T-cell (primary cell): ENCODE measurements around the gene TMEM72. TPM values are rescaled to one million over a fixed set of nuclear protein-coding genes. Genes with fewer than 3 reads are reported as not detected.

ENCODE experiments used
- ATAC-seq, 4 experiments: fragments of 200-7000 bp in 3 of 4; fragments of 150-1000 bp in 1 of 4; cut with Tn5 transposase; replicated peaks in 1 of 4; 1 replicate in 3 of 4; 2 replicates in 1 of 4; pipeline ENCODE4 v1.10.0; 2021; ENCODE audit warnings: moderate library complexity in 3 of 4, mild to moderate bottlenecking in 2 of 4, moderate number of reproducible peaks in 1 of 4
- CTCF ChIA-PET, 2 donors: fragments of 300-600 bp; sonication (Branson Sonifier 250); formaldehyde crosslinking; loops; one replicate each; lab custom pipeline; 2022; ENCODE audit warnings: antibody characterized with exemption in 2 of 2; lab: Charles Lee
- POLR2A ChIA-PET, 2 donors: fragments of 300-600 bp; sonication (Branson Sonifier 250); formaldehyde crosslinking; loops; one replicate each; lab custom pipeline; 2022; ENCODE audit warnings: antibody characterized with exemption in 2 of 2; lab: Charles Lee
- DNase-seq, 35 experiments: peaks; one replicate each; pipeline versions ENCODE4 v3.0.0 to v3.0.0-alpha.2; 2013 to 2023
- H3K27ac ChIP-seq: one replicate; pipeline ENCODE4 v1.5.1; 2013; ENCODE audit warnings: low read length
- H3K27me3 ChIP-seq, 2 experiments: replicated peaks in 1 of 2; 1 replicate in 1 of 2; 2 replicates in 1 of 2; pipeline versions ENCODE4 v1.6.1 to v1.7.0; 2013; ENCODE audit warnings: low read length in 1 of 2, mixed read lengths in 1 of 2; ENCODE audit not compliant: control insufficient read depth in 2 of 2, insufficient read depth in 2 of 2; ENCODE audit errors: extremely low read depth in 1 of 2
- H3K36me3 ChIP-seq, 2 donors: 1 replicate in 1 of 2; 2 replicates in 1 of 2; pipeline versions ENCODE4 v1.6.1 to v1.7.0; 2013; ENCODE audit warnings: low read length in 1 of 2; ENCODE audit not compliant: control insufficient read depth in 2 of 2, insufficient read depth in 1 of 2; ENCODE audit errors: extremely low read depth in 1 of 2
- H3K4me1 ChIP-seq, 2 experiments: 1 replicate in 1 of 2; 2 replicates in 1 of 2; pipeline versions ENCODE4 v1.6.1 to v1.7.0; 2013; ENCODE audit warnings: low read length in 2 of 2, mixed read lengths in 1 of 2; ENCODE audit not compliant: insufficient read depth in 2 of 2, control insufficient read depth in 1 of 2; ENCODE audit errors: extremely low read depth in 1 of 2
- H3K4me3 ChIP-seq, 2 donors: 1 replicate in 1 of 2; 2 replicates in 1 of 2; pipeline versions ENCODE4 v1.5.1 to v1.7.0; 2013; ENCODE audit warnings: mild to moderate bottlenecking in 2 of 2, low read length in 1 of 2, moderate library complexity in 1 of 2; ENCODE audit not compliant: control insufficient read depth in 1 of 2; ENCODE audit errors: extremely low read depth in 1 of 2
- H3K9me3 ChIP-seq: 2 replicates; pipeline ENCODE4 v1.7.0; 2013
- H3K27ac Mint-ChIP-seq, 2 donors: one replicate each; pipeline ENCODE4 v1.8.0; 2020 to 2021; ENCODE audit warnings: mild to moderate bottlenecking in 2 of 2, mixed read lengths in 2 of 2
- H3K27me3 Mint-ChIP-seq, 2 donors: one replicate each; pipeline ENCODE4 v1.8.0; 2021 to 2022; ENCODE audit warnings: mixed read lengths in 2 of 2
- H3K36me3 Mint-ChIP-seq: one replicate; pipeline ENCODE4 v1.8.0; 2021; ENCODE audit warnings: mixed read lengths
- H3K4me1 Mint-ChIP-seq, 3 donors: one replicate each; pipeline ENCODE4 v1.8.0; 2020 to 2022; ENCODE audit warnings: mixed read lengths in 3 of 3, mild to moderate bottlenecking in 1 of 3
- H3K4me3 Mint-ChIP-seq, 3 donors: one replicate each; pipeline ENCODE4 v1.8.0; 2020 to 2022; ENCODE audit warnings: mild to moderate bottlenecking in 3 of 3, mixed read lengths in 3 of 3, moderate library complexity in 3 of 3
- H3K9me3 Mint-ChIP-seq, 3 donors: one replicate each; pipeline ENCODE4 v1.8.0; 2020 to 2022; ENCODE audit warnings: mixed read lengths in 3 of 3
- WGBS: methylation state at CpG from one replicate; pipeline ENCODE4 v1.1.5; 2013; ENCODE audit warnings: missing lambda C conversion rate; ENCODE audit not compliant: insufficient coverage; 5-methylcytosine and 5-hydroxymethylcytosine counted together
- total RNA-seq, 35 experiments: library from RNA in 6 of 35; stranded (reverse) in 6 of 35; fragments of 120-200 nt in 1 of 35; gene quantifications; one replicate each; pipeline versions ENCODE4 v1.2.1 to v1.2.4 and lab custom pipeline; 2013 to 2026

The TMEM72 gene
- total RNA-seq, 5 donors from 2014 or later (not counting 1 experiment from before 2014, with no cell fraction given) = 0.13 TPM; not detected in 4

- no peak overlapping the region for H3K27ac ChIP-seq
- CTCF ChIA-PET = interaction anchor here (0.5 to 1.4 kb wide), 3 partner anchors 11 to 674 kb away, joined by 3 to 5 read pairs (median 3); no protein-coding TSS in a partner anchor
- H3K36me3 ChIP-seq = no peaks in the 10 kb centered on the region
- peaks cover 0 to 3% of the 10 kb centered on the region in 2 experiments for H3K4me1 ChIP-seq
- Mint-ChIP-seq H3K4me1 (no peaks in the 10 kb centered on the region), H3K27me3 (no peaks in the 10 kb centered on the region), H3K36me3 (no peaks in the 10 kb centered on the region), H3K9me3 (no peaks in the 10 kb centered on the region), H3K27ac (no peak overlapping the region), H3K4me3 (no peak overlapping the region)
- no peak overlapping the region for H3K4me3 ChIP-seq
- 89% methylated on average over 9 of the region's 10 CpGs for WGBS
- DNase-seq = no peak
- no peak for ATAC-seq
- H3K9me3 ChIP-seq = no peaks in the 10 kb centered on the region
- H3K27me3 ChIP-seq = peaks cover 0 to 16% of the 10 kb centered on the region in 2 experiments
- POLR2A ChIA-PET = no interaction called here
Observed at GRCh38 chr10:44983895-44984278, 72.8 kb downstream of the TMEM72 start.

GRCh38 chr10:44984671-44985101 lies 73.5 kb downstream of the TMEM72 start:
- no peak for ATAC-seq
- Mint-ChIP-seq H3K9me3 (no peaks in the 10 kb centered on the region), H3K27ac (no peak overlapping the region), H3K27me3 (no peaks in the 10 kb centered on the region), H3K36me3 (no peaks in the 10 kb centered on the region), H3K4me1 (no peaks in the 10 kb centered on the region), H3K4me3 (no peak overlapping the region)
- H3K4me1 ChIP-seq = no peaks in the 10 kb centered on the region
- no peak overlapping the region for H3K4me3 ChIP-seq
- 94% methylated on average over 12 of the region's 15 CpGs for WGBS
- H3K27ac ChIP-seq = no peak overlapping the region
- POLR2A ChIA-PET = no interaction called here
- no peaks in the 10 kb centered on the region for H3K36me3 ChIP-seq
- H3K9me3 ChIP-seq = no peaks in the 10 kb centered on the region
- peaks cover 0 to 22% of the 10 kb centered on the region in 2 experiments for H3K27me3 ChIP-seq
- DNase-seq = no peak
- CTCF ChIA-PET = no interaction called here

- Histone ChIP-seq H3K4me3 (no peak overlapping the region), H3K9me3 (no peaks in the 10 kb centered on the region), H3K27me3 (peaks cover 0 to 25% of the 10 kb centered on the region in 2 experiments), H3K4me1 (no peaks in the 10 kb centered on the region), H3K27ac (no peak overlapping the region), H3K36me3 (no peaks in the 10 kb centered on the region)
- Mint-ChIP-seq H3K4me1 (no peaks in the 10 kb centered on the region), H3K27ac (no peak overlapping the region), H3K36me3 (no peaks in the 10 kb centered on the region), H3K4me3 (no peak overlapping the region), H3K27me3 (peaks cover 0 to 4% of the 10 kb centered on the region in 2 donors), H3K9me3 (no peaks in the 10 kb centered on the region)
- WGBS = 85% methylated on average over 6 of the region's 9 CpGs
- DNase-seq (no peak), ATAC-seq (no peak)
- CTCF ChIA-PET = interaction anchor here in 1 of 2 donors (0.5 kb wide), 1 partner anchor 21 kb away, joined by 3 read pairs; no protein-coding TSS in a partner anchor
- POLR2A ChIA-PET = no interaction called here
Observed at GRCh38 chr10:44985175-44985681, 74.1 kb downstream of the TMEM72 start.

GRCh38 chr10:44986179-44986578 lies 75.0 kb downstream of the TMEM72 start:
- no peak overlapping the region for H3K27ac Mint-ChIP-seq
- H3K36me3 ChIP-seq = no peaks in the 10 kb centered on the region
- H3K4me1 ChIP-seq = no peaks in the 10 kb centered on the region
- peaks cover 0 to 29% of the 10 kb centered on the region in 2 experiments for H3K27me3 ChIP-seq
- ChIA-PET CTCF (no interaction called here), POLR2A (no interaction called here)
- H3K4me3 ChIP-seq = no peak overlapping the region
- no peaks in the 10 kb centered on the region for H3K9me3 Mint-ChIP-seq
- peak in 1 of 35 experiments; percentile 3 for DNase-seq
- H3K9me3 ChIP-seq = no peaks in the 10 kb centered on the region
- H3K4me3 Mint-ChIP-seq = no peak overlapping the region
- no peaks in the 10 kb centered on the region for H3K4me1 Mint-ChIP-seq
- peaks cover 0 to 6% of the 10 kb centered on the region in 2 donors for H3K27me3 Mint-ChIP-seq
- no peak overlapping the region for H3K27ac ChIP-seq
- no peaks in the 10 kb centered on the region for H3K36me3 Mint-ChIP-seq
- 100% methylated on average over 1 of the region's 3 CpGs for WGBS
- no peak for ATAC-seq

Other genes starting within 250 kb of the TMEM72 start
- gene RASSF4, start 48.5 kb downstream of the TMEM72 start, total RNA-seq = 1 to 10 TPM in 4 of 5 donors, under 1 TPM in 1; 0.55 to 2.8 (median 1.7) TPM
- under 1 TPM in 3 of 5 donors, not detected in 2; 0.30 to 0.66 (median 0.35) TPM for gene DEPP1, start 67.5 kb downstream of the TMEM72 start, total RNA-seq
- 10 to 100 TPM; 18.4 to 27.5 (median 21.1) TPM for gene ZNF22, start 89.6 kb downstream of the TMEM72 start, total RNA-seq